GM18867 (cell line): Measurements from ENCODE around the gene ATF5.

Experiments used
- ATAC-seq: cut with Tn5 transposase; IDR thresholded peaks from one replicate; pipeline ENCODE4 v1.9.1; 2021; ENCODE audit warnings: mild to moderate bottlenecking, moderate library complexity; ENCODE audit not compliant: unreplicated experiment

Gene ATF5

DNA sequence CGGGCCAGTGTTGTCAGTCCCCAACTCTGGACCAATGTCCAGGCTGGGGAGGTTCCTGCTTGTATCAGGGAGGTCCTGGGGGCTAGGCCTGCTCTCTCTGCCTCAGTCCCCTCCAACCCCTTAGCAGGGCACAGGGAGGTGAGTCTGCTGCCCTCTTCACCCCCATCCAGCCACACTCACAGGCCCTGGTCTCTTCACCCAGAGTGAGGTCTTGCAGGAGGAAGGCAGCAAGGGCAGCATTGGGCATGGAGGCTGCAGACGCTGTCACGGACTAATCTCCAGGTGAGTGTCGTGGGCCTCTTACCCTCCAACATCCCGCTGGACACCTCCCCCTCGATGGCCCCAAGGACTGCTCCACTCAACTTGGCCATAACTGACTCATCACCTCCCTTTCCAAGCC is 43.8 kb downstream of the ATF5 start:
- no peak for ATAC-seq

DNA sequence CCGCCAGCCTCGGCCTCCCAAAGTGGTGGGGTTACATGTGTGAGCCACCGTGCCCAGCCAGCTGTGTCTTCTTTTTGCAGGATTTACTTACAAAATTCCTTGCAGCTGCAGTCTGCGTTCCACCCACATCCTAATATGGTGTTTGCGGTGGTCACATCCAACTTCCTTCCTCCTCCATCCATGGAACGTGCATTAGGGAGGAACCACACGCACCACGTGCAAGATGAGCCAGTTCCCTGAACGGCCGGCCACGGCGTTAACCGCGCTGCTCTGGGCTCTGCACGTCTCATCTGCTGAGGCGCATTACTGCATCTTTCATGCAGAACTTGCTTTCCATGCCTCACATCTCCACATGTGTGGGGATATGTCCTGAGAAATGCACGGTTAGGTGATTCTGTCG is 45.0 kb downstream of the ATF5 start:
- no peak for ATAC-seq

DNA sequence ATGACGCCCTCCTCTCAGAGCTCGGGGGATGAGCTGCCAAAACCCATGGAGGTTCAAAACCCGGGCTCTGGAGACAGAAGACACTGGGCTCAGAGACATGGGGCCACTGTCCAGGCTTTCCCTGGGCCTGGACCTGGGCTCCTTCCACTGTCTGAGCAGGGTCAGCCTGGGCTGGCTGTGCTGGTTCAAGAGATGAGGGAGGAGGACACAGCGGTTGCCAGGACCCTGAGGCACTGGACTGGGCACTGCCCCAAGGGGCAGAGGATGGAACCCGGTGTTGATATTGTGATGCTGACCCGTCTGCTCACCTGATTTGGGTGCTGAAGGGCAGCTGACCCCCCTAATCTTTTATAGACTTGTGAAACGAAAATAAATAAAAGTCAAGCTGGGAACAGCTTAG is 46.0 kb downstream of the ATF5 start:
- no peak for ATAC-seq

DNA sequence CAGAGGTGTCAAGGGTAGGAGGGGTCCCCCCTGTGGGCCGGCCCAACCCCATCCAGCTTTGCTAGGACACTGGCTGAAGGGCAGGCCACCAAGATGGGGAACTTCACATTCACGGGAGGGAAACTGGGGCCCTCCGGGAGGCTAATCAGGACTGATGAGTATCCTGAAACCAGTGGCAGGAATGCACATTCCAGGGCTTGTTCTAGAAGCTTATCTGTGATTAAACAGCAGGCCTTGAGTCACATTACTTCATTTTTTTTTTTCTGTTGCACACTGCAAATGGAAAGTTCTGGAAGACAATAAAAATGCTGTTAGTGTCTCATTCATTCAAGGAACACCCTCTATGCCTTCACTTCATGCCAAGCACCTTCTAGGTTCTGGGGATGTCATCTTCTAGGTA is 47.5 kb downstream of the ATF5 start:
- ATAC-seq, result no peak

DNA sequence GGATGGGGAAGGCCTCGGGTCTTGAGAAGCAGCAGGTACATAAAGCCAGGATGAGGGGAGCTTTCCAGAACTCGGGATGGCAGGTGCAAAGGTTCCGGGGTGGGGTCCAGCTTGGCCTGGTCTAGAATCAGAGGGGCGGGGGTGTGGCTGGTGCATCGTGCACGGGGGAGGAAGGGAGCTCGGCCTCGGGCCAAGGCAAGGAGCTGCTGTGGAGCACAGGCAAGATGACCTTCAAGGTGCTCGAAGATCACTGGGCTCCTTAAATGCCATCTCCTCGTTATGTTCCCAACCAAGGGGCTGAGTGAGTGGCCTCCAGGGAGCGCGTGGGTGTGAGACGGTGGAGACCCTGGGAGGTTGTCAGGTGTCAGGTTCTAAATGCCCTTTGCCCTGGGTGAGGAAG is 48.1 kb downstream of the ATF5 start:
- no peak for ATAC-seq

DNA sequence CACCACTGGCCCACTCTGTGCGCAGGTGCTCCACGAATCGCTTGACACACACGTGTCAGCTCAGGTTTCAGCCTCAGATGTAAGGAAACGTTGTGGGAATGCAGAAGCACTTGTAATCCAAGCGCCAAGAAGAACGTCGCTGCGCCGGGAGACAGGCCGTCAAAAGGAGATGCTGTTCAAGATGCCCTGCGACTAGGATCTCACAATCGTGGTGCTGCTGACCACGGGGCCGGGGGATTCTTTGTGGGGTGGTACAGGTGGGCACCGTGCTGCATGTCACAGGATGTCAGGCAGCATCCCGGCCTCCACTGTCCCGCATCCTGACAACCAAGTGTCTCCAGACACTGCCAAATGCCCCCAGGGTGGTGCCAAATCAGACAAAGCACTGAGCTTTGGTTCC is 48.9 kb downstream of the ATF5 start:
- no peak for ATAC-seq

DNA sequence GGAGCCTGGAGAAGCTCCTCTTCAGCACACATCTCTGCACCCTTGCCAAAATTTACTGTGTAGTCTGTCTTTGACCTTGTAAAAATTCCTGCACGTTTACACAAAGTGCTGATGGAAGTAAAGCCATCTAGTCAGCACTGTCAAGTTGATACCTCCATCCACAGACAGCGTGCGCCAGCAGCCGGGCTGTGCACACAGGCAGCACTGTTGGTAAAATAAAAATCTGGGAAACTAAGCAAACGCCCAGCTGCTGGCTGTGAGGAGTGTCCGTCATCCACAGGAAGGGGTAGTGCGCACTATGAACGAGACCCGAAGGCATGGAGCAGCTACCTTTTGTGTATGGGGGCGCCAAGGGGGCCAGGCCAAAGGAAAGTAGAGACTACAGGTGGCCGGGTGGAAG is 49.3 kb downstream of the ATF5 start:
- no peak for ATAC-seq

DNA sequence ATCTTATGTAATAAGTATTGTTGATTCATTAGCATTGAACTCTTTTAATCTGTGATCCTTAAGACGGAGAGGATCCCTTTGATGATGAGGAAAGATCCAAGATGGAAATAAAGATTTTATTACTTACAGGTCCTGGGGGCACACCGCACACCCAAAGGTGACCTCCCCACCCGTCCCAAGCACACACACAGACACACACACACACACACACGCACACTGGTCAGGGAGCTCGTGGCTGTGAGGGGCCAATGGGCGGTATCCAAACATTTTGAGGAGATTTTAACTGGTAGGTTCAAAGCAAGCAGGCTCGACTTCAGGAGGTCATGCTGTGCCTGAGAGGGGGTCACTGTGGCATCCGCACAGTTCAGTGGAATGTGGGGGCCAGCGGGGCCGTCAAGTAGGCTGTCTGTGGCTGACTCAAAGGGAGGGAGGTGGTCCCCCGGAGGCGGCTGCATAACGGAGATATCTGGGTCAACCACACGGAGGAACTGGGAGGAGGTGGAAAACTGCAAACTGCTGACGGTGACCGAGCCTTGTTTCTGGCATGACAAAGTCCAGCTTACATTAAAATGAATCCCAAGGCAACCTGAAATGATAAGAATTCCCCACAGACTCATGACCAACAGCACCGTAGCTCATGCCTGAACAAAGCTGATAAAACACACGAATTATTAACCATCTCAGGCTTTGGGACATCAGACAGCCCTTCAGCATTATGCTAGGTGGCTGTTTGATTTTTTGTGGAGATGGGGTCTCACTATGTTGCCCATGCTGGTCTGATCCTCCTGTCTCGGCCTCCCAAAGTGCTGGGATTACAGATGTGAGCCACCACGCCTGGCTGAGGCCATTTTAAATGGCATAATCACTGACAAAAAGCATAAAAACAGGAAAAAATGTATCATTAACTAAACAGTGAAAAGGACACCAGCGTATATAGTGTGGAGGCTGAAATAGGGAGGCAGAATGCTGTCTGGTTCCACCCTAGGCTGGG is 52.9 kb downstream of the ATF5 start:
- ATAC-seq, result no peak
